Panc1 (cell line): ENCODE data around the gene REV1. TPM values are rescaled to one million over a fixed set of nuclear protein-coding genes. Genes with fewer than 3 reads are reported as not detected.

Source experiments
- ATAC-seq: fragments of 200-7000 bp; cut with Tn5 transposase; 2 replicates; pipeline ENCODE4 v1.9.1; 2020; ENCODE audit warnings: mild to moderate bottlenecking, moderate library complexity
- BruUV-seq: library from RNA; stranded (reverse); fragments of 400-500 nt; replicated peaks from 2 replicates; lab custom pipeline; 2021; lab: Mats Ljungman, UMichigan
- CTCF ChIA-PET: fragments of 300-600 bp; sonication (Branson Sonifier 250); formaldehyde crosslinking; loops from one replicate; lab custom pipeline; 2022; ENCODE audit warnings: antibody characterized with exemption; lab: Charles Lee
- POLR2A ChIA-PET: fragments of 300-600 bp; sonication (Branson Sonifier 250); formaldehyde crosslinking; loops from one replicate; lab custom pipeline; 2022; ENCODE audit warnings: antibody characterized with exemption; lab: Charles Lee
- DNase-seq: peaks from one replicate; pipeline ENCODE4 v3.0.0-alpha.2; 2010; ENCODE audit warnings: low read depth, low spot score
- H3K27ac ChIP-seq: 2 replicates; pipeline ENCODE4 v1.5.1; 2011; ENCODE audit warnings: mild to moderate bottlenecking, low read length, inconsistent platforms
- H3K27me3 ChIP-seq: fragments of 200-500 bp; sonication (Bioruptor generic); 2 replicates; pipeline ENCODE4 v1.6.0; 2014; ENCODE audit warnings: low read length, inconsistent platforms; ENCODE audit not compliant: control insufficient read depth, insufficient read depth
- H3K36me3 ChIP-seq: fragments of 200-500 bp; sonication (Bioruptor generic); 2 replicates; pipeline ENCODE4 v1.5.1; 2014; ENCODE audit warnings: inconsistent platforms, mild to moderate bottlenecking, low read length, moderate library complexity; ENCODE audit not compliant: control insufficient read depth, insufficient read depth
- H3K4me1 ChIP-seq: 2 replicates; pipeline ENCODE4 v1.5.1; 2011; ENCODE audit warnings: inconsistent platforms, mild to moderate bottlenecking, low read length, moderate library complexity; ENCODE audit not compliant: control insufficient read depth, insufficient read depth
- H3K4me3 ChIP-seq, 2 experiments: 2 replicates each; pipeline ENCODE4 v1.5.1; 2011 to 2012; ENCODE audit warnings: low read depth in 2 of 2, low read length in 2 of 2, mild to moderate bottlenecking in 2 of 2, inconsistent platforms in 1 of 2, moderate library complexity in 1 of 2
- H3K9me3 ChIP-seq: fragments of 200-500 bp; sonication (Bioruptor generic); 2 replicates; pipeline ENCODE4 v1.5.1; 2014; ENCODE audit warnings: low read depth, mild to moderate bottlenecking, inconsistent platforms, low read length, moderate library complexity; ENCODE audit not compliant: control insufficient read depth, insufficient read depth
- CTCF ChIP-seq: fragments of 450-650 bp; IDR thresholded peaks from 2 replicates; pipeline ENCODE4 v1.5.1; 2017; ENCODE audit warnings: mild to moderate bottlenecking
- POLR2AphosphoS5 ChIP-seq: IDR thresholded peaks from 2 replicates; pipeline ENCODE4 v1.6.1; 2012; ENCODE audit warnings: mild to moderate bottlenecking, low read depth, low read length, moderate library complexity
- SIN3A ChIP-seq: IDR thresholded peaks from 2 replicates; pipeline ENCODE4 v1.6.1; 2012; ENCODE audit warnings: low read depth, mild to moderate bottlenecking, low read length, moderate library complexity, borderline replicate concordance; ENCODE audit not compliant: insufficient read depth
- TCF7L2 ChIP-seq: IDR thresholded peaks from 2 replicates; pipeline ENCODE4 v1.6.1; 2011; ENCODE audit warnings: mild to moderate bottlenecking, low read depth, low read length, inconsistent platforms
- in situ Hi-C: cut with HindIII; loops from 2 replicates; pipeline ENCODE4 v1.10.0; 2016; ENCODE audit warnings: low sequenced_read_pairs, low pct_unique_long_range_greater_than_20kb
- intact Hi-C: fragments of 100-400 bp; cut with micrococcal nuclease; formaldehyde crosslinking; loops from one replicate; pipeline ENCODE4 v1.10.0; 2022; ENCODE audit not compliant: unreplicated experiment
- total RNA-seq: library from RNA; stranded (reverse); gene quantifications from one replicate; pipeline ENCODE4 v1.2.1, GENCODE V29; 2021; ENCODE audit not compliant: unreplicated experiment
- TF ChIP-seq, protein P1 (sequence below), 2 experiments: IDR thresholded peaks; 2 replicates each; pipeline ENCODE4 v1.6.1; 2011 to 2012; ENCODE audit warnings: low read depth in 2 of 2, control low read depth in 1 of 2, low read length in 1 of 2, mild to moderate bottlenecking in 1 of 2, moderate library complexity in 1 of 2; ENCODE audit not compliant: insufficient read depth in 1 of 2

REV1 gene
- total RNA-seq, 1 experiment from 2014 or later: 35.0 TPM

DNA sequence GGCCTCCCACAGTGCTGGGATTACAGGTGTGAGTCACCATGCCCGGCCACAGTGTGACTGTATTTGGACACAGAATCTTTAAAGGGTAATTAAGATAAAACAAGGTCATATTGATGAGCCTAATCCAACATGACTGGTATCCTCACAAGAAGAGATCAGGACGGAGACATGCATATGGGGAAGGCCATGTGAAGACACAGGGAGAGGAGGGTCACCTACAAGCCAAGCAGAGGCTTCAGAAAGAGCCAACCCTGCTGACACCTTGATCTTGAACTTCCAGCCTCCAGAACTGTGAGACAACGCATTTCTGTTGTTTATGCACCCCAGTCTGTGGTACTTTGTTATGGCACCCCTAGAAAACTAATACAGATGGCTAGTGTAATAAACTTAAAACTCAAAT, 72.4 kb downstream of the REV1 start:
- Histone ChIP-seq H3K4me3 (no peak overlapping the region), H3K36me3 (peaks cover 23% of the 10 kb centered on the region), H3K4me1 (no peaks in the 10 kb centered on the region), H3K27ac (no peak overlapping the region), H3K9me3 (no peaks in the 10 kb centered on the region), H3K27me3 (no peaks in the 10 kb centered on the region)
- TF ChIP-seq CTCF (no peak), TCF7L2 (no peak), POLR2AphosphoS5 (no peak), SIN3A (no peak)
- TF ChIP-seq, protein P1, sequence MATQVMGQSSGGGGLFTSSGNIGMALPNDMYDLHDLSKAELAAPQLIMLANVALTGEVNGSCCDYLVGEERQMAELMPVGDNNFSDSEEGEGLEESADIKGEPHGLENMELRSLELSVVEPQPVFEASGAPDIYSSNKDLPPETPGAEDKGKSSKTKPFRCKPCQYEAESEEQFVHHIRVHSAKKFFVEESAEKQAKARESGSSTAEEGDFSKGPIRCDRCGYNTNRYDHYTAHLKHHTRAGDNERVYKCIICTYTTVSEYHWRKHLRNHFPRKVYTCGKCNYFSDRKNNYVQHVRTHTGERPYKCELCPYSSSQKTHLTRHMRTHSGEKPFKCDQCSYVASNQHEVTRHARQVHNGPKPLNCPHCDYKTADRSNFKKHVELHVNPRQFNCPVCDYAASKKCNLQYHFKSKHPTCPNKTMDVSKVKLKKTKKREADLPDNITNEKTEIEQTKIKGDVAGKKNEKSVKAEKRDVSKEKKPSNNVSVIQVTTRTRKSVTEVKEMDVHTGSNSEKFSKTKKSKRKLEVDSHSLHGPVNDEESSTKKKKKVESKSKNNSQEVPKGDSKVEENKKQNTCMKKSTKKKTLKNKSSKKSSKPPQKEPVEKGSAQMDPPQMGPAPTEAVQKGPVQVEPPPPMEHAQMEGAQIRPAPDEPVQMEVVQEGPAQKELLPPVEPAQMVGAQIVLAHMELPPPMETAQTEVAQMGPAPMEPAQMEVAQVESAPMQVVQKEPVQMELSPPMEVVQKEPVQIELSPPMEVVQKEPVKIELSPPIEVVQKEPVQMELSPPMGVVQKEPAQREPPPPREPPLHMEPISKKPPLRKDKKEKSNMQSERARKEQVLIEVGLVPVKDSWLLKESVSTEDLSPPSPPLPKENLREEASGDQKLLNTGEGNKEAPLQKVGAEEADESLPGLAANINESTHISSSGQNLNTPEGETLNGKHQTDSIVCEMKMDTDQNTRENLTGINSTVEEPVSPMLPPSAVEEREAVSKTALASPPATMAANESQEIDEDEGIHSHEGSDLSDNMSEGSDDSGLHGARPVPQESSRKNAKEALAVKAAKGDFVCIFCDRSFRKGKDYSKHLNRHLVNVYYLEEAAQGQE (IDR thresholded peaks at IDR 0.05; ENCODE audit: insufficient read depth in 1 of 2, low read depth in 2 of 2, low read length in 1 of 2): no peak
- intact Hi-C loops (no loop called here), in situ Hi-C loops (no loop called here)
- ATAC-seq: no peak
- CTCF ChIA-PET: no interaction called here
- DNase-seq: no peak
- no TSS peak for BruUV-seq
- POLR2A ChIA-PET: no interaction called here

DNA sequence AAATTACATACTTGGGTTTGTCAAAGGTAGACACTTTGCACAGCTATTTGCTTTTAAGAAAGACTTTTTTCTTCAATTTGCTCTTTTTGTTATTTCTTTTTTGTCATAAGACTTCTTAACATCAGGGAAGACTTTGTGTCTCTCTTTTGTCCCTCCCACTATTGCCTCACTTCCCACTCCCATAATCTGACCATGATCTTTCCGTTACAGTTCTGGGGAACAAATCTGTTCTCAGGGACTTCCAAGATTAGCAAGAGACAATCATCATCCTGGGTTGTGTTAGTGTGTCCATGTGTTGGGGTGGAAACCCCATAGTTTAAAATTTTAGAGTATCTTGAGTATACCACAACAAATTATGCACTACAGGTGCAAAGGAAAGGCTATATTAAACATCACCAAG, 75.3 kb downstream of the REV1 start:
- H3K27me3 ChIP-seq: no peaks in the 10 kb centered on the region
- no peak for ATAC-seq
- BruUV-seq: no TSS peak
- no peak for TF ChIP-seq SIN3A
- TF ChIP-seq POLR2AphosphoS5: no peak
- no peak for TF ChIP-seq CTCF
- TF ChIP-seq, protein P1 (IDR thresholded peaks at IDR 0.05; ENCODE audit: insufficient read depth in 1 of 2, low read depth in 2 of 2, low read length in 1 of 2): no peak
- TF ChIP-seq TCF7L2: no peak
- no peaks in the 10 kb centered on the region for H3K4me1 ChIP-seq
- DNase-seq: no peak
- ChIA-PET CTCF (no interaction called here), POLR2A (no interaction called here)
- no peak overlapping the region for H3K27ac ChIP-seq
- H3K9me3 ChIP-seq: no peaks in the 10 kb centered on the region
- no peak overlapping the region for H3K4me3 ChIP-seq
- intact Hi-C loops (no loop called here), in situ Hi-C loops (no loop called here)
- H3K36me3 ChIP-seq: peaks cover 14% of the 10 kb centered on the region
